ENCODE measurements around the gene LAMB3. TPM values are rescaled to one million over a fixed set of nuclear protein-coding genes. Genes with fewer than 3 reads are reported as not detected.

Gene LAMB3
- polyA plus RNA-seq, 1 of the 3 experiments (the other 2 are of a cell fraction): 18.0 TPM

GRCh38 chr1:209614906-209615305, 37.3 kb downstream of the LAMB3 start (continued):
- TF ChIP-seq ZBTB33 (IDR thresholded peaks at IDR 0.05; ENCODE audit: borderline replicate concordance, low read depth) (no peak), FOSL2 (IDR thresholded peaks at IDR 0.05; ENCODE audit: borderline replicate concordance, low read depth) (no peak), CTCF (IDR thresholded peaks at IDR 0.05) (no peak), RAD21 (IDR thresholded peaks at IDR 0.05; ENCODE audit: low read length) (no peak), RXRA (IDR thresholded peaks at IDR 0.05; ENCODE audit: borderline replicate concordance, low read depth) (no peak)

- CTCF ChIA-PET: interaction anchor here (2.4 to 6.9 kb wide), 2 partner anchors 13 kb away, joined by 12 to 43 read pairs; no protein-coding TSS in a partner anchor
- WGBS (ENCODE audit: low lambda C conversion rate): 51% methylated on average over 5 of the region's 5 CpGs
These were observed 38.1 kb downstream of the LAMB3 start for GRCh38 chr1:209614151-209614420.

More at GRCh38 chr1:209614151-209614420, 38.1 kb downstream of the LAMB3 start:
- no peaks in the 10 kb centered on the region for H3K79me2 ChIP-seq (ENCODE audit: insufficient read depth)
- H3K9me2 ChIP-seq: no peaks in the 10 kb centered on the region
- POLR2A ChIA-PET: no interaction called here
- DNase-seq: no peak
- H3K36me3 ChIP-seq (replicated peaks in 1 of 2; ENCODE audit: control insufficient read depth in 1 of 2, insufficient read depth in 2 of 2, low read length in 1 of 2): peaks cover 5 to 46% of the 10 kb centered on the region in 2 experiments
- H3K4me3 ChIP-seq (ENCODE audit: low read depth in 2 of 2, low read length in 1 of 2): no peak overlapping the region
- H3K9me3 ChIP-seq: no peaks in the 10 kb centered on the region
- H3K27me3 ChIP-seq (ENCODE audit: insufficient read depth): no peaks in the 10 kb centered on the region
- no peak for TF ChIP-seq USF2 (IDR thresholded peaks at IDR 0.05; ENCODE audit: borderline replicate concordance, low read depth, low read length)
- TF ChIP-seq IRF3 (IDR thresholded peaks at IDR 0.05; ENCODE audit: low read depth, low read length): no peak
- H3K4me1 ChIP-seq (ENCODE audit: control insufficient read depth in 1 of 2, insufficient read depth in 2 of 2, low read depth in 1 of 2, low read length in 1 of 2): peaks cover 0 to 9% of the 10 kb centered on the region in 2 experiments; a peak in 2 of 4 replicates
- no peaks in the 10 kb centered on the region for H4K20me1 ChIP-seq (ENCODE audit: insufficient read depth)
- no peak overlapping the region for H3K9ac ChIP-seq
- H3F3A ChIP-seq (replicated peaks; ENCODE audit: insufficient read depth): no peaks in the 10 kb centered on the region
- no peak overlapping the region for H2AFZ ChIP-seq (ENCODE audit: low read depth)
- no peak overlapping the region for H3K4me2 ChIP-seq
- H3K27ac ChIP-seq (ENCODE audit: low read depth in 2 of 2, low read length in 1 of 2): no peak overlapping the region
